Midbrain (tissue), 1 donor: Measurements from ENCODE around the gene TNK1.

Experiments used
- DNase-seq: peaks from one replicate; lab custom pipeline; 2025; lab: John Stamatoyannopoulos, UW

Gene TNK1

GRCh38 chr17:7410634-7411426, 29.9 kb downstream of the TNK1 start:
- no peak for DNase-seq

DNA sequence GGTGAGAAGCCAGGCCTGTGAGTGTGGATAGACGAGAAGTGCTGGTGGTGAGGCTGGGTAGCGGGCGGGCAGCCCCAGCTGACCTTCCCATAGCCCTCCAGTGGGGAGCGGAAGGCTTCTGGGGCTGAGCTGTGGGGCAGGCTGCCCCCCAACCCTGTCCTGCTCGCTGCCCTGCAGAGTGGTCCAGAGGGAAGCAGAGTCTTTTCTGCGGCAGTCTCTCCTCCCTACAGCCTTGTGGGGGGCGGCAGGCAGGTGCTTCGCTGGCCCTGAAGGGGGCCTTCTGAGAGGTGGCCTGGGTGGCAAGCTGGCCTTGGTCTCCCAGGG, 30.5 kb downstream of the TNK1 start:
- no peak for DNase-seq

DNA sequence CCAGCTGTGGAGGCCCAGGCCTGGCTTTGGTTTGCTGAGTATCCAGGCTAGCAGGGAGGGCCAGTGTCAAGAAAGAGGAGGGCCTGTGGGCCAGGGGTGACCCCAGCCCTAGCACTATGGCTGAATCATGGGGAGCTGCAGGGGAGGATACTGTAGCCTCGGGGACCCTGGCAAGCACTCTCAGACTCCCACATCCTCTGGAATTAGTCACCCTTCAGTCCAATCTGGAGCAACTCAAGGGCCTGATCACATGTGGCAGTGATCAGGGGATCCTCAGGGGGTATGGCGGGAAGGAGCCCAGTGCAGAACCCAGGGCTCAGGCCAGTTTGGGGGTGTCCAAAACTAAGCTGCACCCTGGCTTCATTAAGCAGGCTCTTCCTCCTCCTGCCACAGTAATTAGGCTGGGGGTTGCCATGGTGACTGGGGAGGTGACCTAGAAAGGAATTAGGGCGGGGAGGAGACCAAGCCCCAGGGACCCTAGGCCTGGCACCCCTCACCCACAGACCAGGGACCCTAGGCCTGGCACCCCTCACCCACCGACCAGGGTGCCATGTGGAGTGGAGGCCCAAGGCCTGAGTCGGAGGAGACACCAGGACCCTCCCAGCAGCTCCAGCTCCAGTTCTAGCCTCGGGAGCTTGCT, 32.6 kb downstream of the TNK1 start:
- no peak for DNase-seq

GRCh38 chr17:7414837-7415236, 33.9 kb downstream of the TNK1 start:
- DNase-seq = no peak

DNA sequence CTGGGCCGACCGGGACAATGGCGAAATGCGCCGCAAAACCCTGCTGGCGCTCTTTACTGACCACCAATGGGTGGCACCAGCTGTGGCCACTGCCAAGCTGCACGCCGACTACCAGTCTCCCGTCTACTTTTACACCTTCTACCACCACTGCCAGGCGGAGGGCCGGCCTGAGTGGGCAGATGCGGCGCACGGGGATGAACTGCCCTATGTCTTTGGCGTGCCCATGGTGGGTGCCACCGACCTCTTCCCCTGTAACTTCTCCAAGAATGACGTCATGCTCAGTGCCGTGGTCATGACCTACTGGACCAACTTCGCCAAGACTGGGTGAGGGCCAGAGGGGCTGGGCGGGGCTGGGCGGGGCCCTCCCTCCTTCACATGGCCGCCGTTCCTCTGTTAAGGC, 34.9 kb downstream of the TNK1 start:
- no peak for DNase-seq

- DNase-seq = no peak
These were observed 35.4 kb downstream of the TNK1 start for GRCh38 chr17:7416323-7416722.

GRCh38 chr17:7417056-7417655, 36.3 kb downstream of the TNK1 start:
- no peak for DNase-seq

- no peak for DNase-seq
These were observed 37.7 kb downstream of the TNK1 start for GRCh38 chr17:7418472-7419152.

DNA sequence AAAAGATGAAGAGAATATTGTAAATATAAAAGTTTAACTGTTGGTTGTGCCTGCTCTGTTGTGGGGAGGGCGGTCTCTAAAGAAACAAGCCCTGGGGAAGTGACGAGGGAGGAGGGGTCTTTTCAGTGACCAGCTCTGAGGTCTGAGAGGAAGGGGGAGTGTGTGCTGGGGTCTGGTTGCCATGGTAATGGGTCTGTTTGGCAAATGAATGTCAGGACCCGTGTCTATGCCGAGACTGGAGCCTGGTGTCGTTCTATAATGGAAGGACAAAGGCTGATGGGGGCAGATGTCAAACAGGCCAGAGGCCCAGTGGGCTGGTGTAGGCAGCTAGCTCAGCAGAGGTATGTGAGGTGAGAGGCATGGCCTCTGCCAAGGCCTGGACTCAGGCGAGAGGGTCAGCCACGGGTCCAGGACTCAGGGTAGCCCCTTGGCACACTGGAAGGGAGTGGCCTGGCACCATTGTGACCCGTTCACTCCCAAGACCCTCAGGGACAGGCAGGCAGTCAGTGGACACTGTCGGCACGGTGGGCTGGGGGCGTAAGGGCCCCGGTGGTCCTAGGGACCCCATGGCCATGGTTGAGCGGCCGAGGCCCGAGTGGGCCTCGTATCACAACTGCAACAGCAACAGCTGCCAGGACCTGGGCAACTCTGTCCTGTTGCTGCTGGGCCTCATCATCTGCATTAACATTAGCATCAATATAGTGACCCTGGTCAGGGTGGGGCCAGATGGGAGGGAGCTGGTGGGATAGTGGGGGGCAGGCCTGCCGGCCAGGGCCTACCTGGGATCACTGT, 39.1 kb downstream of the TNK1 start, which contains the start of gene SPEM1:
TSS of gene SPEM1 (plus strand) at position 506 of the 792 bp plus-strand sequence. CDS start at position 567, 61 bp downstream.
- no peak for DNase-seq

DNA sequence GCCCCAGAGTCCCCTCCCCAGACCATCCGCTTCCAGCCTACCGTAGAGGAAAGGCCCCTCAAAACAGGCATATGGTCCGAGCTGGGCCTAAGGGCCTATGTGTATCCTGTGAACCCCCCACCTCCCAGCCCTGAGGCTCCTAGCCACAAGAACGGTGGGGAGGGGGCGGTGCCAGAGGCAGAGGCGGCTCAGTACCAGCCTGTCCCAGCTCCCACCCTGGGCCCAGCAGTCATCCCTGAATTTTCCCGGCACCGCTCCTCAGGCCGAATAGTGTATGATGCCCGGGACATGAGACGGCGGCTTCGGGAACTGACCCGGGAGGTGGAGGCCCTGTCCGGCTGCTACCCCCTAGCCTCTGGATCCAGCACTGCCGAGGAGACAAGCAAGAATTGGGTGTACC, 40.3 kb downstream of the TNK1 start:
- DNase-seq = no peak

- DNase-seq = no peak
These were observed 42.8 kb downstream of the TNK1 start for GRCh38 chr17:7423679-7424078.

- no peak for DNase-seq
These were observed 44.4 kb downstream of the TNK1 start, which contains the start of gene SPEM2 for GRCh38 chr17:7425316-7425715. Gene SPEM2 (plus strand): TSS chr17:7425616. CDS start chr17:7425689, 73 bp downstream.

DNA sequence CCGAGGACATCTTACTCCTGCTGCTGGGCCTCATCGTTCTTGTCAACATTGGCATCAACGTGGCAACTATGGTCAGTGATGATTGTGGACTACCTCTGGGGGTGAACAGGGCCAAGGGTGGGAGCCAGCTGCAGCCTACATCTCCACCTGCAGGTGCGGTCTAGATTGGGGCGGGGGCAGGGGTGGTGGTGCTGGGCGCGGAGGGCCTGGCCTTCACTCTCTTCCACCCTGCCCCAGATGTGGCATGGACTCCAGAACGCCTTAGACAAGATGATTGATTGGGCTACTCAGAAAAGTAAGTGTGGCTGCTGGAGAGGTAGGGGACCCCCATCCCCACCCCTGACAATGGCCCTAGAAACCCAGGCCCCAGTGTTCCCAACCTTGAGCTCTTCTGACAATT, 44.9 kb downstream of the TNK1 start:
- DNase-seq = no peak

DNA sequence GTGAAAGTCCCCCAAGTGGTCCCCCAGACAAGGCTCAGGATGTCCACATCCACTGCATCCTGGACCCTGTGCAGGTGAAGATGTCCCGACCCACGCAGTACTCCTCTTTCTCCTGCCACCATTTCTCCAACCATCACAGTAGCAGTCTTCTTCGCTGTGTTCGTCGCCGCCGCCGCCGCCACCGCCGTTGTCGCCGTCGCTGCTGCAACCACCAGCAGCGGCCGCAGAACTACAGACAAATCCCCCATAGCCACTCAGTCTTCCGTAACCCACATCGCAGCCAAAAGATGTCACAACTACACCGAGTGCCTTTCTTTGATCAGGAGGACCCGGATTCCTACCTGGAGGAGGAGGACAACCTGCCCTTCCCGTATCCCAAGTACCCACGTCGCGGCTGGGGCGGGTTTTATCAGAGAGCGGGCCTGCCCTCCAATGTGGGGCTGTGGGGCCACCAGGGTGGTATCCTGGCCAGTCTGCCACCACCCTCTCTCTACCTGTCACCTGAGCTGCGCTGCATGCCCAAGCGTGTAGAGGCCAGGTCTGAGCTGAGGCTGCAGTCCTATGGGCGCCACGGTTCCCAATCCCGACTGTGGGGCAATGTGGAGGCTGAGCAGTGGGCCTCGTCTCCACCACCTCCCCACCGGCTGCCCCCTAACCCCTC, 45.4 kb downstream of the TNK1 start:
- no peak for DNase-seq

DNA sequence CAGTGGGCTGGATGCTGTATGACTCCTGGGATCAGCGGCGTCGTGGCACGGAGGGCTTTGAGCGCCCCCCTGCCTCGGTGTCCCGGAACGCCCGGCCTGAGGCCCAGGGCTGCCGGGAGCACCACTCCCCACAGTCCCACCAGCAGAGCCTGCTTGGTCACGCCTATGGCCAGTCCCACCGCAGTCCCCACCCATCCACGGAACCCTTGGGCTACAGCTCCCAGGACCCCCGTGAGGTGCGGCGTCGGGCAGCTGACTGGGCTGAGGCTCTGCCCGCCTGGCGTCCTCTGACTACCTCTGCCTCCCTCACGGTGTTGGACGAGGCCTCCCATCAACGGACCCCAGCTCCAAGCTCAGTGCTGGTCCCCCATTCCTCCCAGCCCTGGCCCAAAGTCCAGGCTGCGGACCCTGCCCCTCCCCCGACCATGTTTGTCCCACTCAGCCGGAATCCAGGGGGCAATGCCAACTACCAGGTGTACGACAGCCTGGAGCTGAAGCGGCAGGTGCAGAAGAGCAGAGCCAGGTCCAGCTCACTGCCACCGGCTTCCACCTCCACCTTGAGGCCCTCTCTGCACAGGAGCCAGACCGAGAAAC, 46.1 kb downstream of the TNK1 start:
- no peak for DNase-seq

GRCh38 chr17:7427549-7427948, 46.7 kb downstream of the TNK1 start:
- no peak for DNase-seq

DNA sequence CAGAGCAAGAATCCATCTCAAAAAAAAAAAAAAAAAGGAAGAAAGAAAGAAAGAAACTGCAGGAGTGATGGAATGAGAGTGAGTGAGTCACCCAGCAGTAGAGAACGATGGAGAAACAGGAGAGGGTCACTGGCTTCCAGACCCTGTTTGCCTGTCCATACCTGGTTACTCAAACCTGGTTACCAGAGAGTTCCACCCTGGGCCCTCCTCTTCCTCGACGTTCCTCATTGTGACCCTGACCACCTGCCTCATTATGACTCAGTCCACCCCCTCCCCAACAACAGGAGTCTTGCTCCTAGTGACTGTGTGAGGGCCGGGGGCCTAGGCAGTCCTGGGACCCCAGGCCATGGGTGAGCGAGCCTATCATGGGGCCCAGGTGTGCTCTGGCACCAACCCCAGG, 47.7 kb downstream of the TNK1 start, which contains the start of gene SPEM3:
TSS of gene SPEM3 (plus strand) at position 301 of the 400 bp plus-strand sequence. CDS start at position 347, 46 bp downstream.
- no peak for DNase-seq

- DNase-seq = no peak
These were observed 48.8 kb downstream of the TNK1 start for GRCh38 chr17:7429722-7430121.

- DNase-seq = no peak
These were observed 50.3 kb downstream of the TNK1 start for GRCh38 chr17:7431231-7431630.

GRCh38 chr17:7432296-7432695, 51.4 kb downstream of the TNK1 start:
- no peak for DNase-seq
